ENCODE measurements around the gene STXBP6. TPM values are rescaled to one million over a fixed set of nuclear protein-coding genes. Genes with fewer than 3 reads are reported as not detected.
A peak's percentile ranks its signal among the peaks of the same experiment; 100 is the strongest.

STXBP6 gene
- total RNA-seq (2021) (5.3 and 6.2 TPM in 2 replicates), Bru-seq, nascent RNA (percentile 52 among the genes with signal in this experiment), BruChase-seq, experiment 1, labeled RNA remaining after a 2-hour chase (percentile 47 among the genes with signal in this experiment), BruChase-seq, experiment 2, labeled RNA remaining after a 6-hour chase (percentile 40 among the genes with signal in this experiment)
- long read RNA-seq, full-length matches to known transcripts = 10 of 20 reads
- long read RNA-seq, partial matches to known transcripts = 1 of 20 reads
- long read RNA-seq, other reads (novel, unspliced or antisense) = 9 of 20 reads

- Histone ChIP-seq H3K36me3 (ENCODE audit: insufficient read depth, low read length, poor library complexity, severe bottlenecking) (no peaks in the 10 kb centered on the region), H3K4me3 (ENCODE audit: low read depth, low read length, poor library complexity, severe bottlenecking) (peak within 1 kb of the TSS; percentile 49), H3K9me3 (ENCODE audit: low read depth, low read length, poor library complexity, severe bottlenecking) (no peaks in the 10 kb centered on the region), H3K27me3 (replicated peaks; ENCODE audit: insufficient read depth, low read depth, low read length, poor library complexity) (peaks cover 77% of the 10 kb centered on the region), H3K4me1 (ENCODE audit: insufficient read depth, low read length, poor library complexity, severe bottlenecking) (no peaks in the 10 kb centered on the region), H3K27ac (ENCODE audit: low read depth, low read length, poor library complexity, severe bottlenecking) (no peak within 1 kb of the TSS)
- POLR2A ChIA-PET (ENCODE audit: low non-redundant PET) = interaction anchor here (0.6 kb wide), 1 partner anchor 21 kb away, joined by 3 read pairs; no protein-coding TSS in a partner anchor
- CTCF ChIA-PET = no interaction called here
- intact Hi-C loops (cut with micrococcal nuclease; ENCODE audit: unreplicated experiment) = loop anchor here (5.0 kb wide), 1 partner anchor 353 kb away; no protein-coding TSS in a partner anchor
- peak; percentile 72 for DNase-seq (ENCODE audit: low spot score)
- no TSS peak for BruUV-seq (replicated peaks)
- no peak for TF ChIP-seq EZH2 (IDR thresholded peaks at IDR 0.05; ENCODE audit: borderline replicate concordance, low read depth, low read length, poor library complexity, severe bottlenecking)
- no peak for TF ChIP-seq CTCF (conservative IDR thresholded peaks at IDR 0.05; ENCODE audit: low read depth, low read length)
Observed at GRCh38 chr14:25049568-25050268, at the start of gene STXBP6. Gene STXBP6, minus strand, starts transcription at chr14:25050147. Its CDS starts 75,329 bp downstream, at chr14:24974818.

GRCh38 chr14:25097120-25097519 is 47.2 kb upstream of the STXBP6 start:
- H3K36me3 ChIP-seq (ENCODE audit: insufficient read depth, low read length, poor library complexity, severe bottlenecking) = no peaks in the 10 kb centered on the region
- intact Hi-C loops (cut with micrococcal nuclease; ENCODE audit: unreplicated experiment) = no loop called here
- TF ChIP-seq EZH2 (IDR thresholded peaks at IDR 0.05; ENCODE audit: borderline replicate concordance, low read depth, low read length, poor library complexity, severe bottlenecking) (no peak), CTCF (conservative IDR thresholded peaks at IDR 0.05; ENCODE audit: low read depth, low read length) (no peak)
- H3K27ac ChIP-seq (ENCODE audit: low read depth, low read length, poor library complexity, severe bottlenecking) = no peak overlapping the region
- H3K4me3 ChIP-seq (ENCODE audit: low read depth, low read length, poor library complexity, severe bottlenecking) = no peak overlapping the region
- H3K4me1 ChIP-seq (ENCODE audit: insufficient read depth, low read length, poor library complexity, severe bottlenecking) = no peaks in the 10 kb centered on the region
- ChIA-PET CTCF (no interaction called here), POLR2A (ENCODE audit: low non-redundant PET) (interaction anchor here (0.5 kb wide), 1 partner anchor 133 kb away, joined by 3 read pairs; no protein-coding TSS in a partner anchor)
- no peaks in the 10 kb centered on the region for H3K27me3 ChIP-seq (replicated peaks; ENCODE audit: insufficient read depth, low read depth, low read length, poor library complexity)
- BruUV-seq (replicated peaks) = no TSS peak
- DNase-seq (ENCODE audit: low spot score) = no peak
- no peaks in the 10 kb centered on the region for H3K9me3 ChIP-seq (ENCODE audit: low read depth, low read length, poor library complexity, severe bottlenecking)

- Histone ChIP-seq H3K9me3 (ENCODE audit: low read depth, low read length, poor library complexity, severe bottlenecking) (no peaks in the 10 kb centered on the region), H3K4me3 (ENCODE audit: low read depth, low read length, poor library complexity, severe bottlenecking) (no peak overlapping the region), H3K4me1 (ENCODE audit: insufficient read depth, low read length, poor library complexity, severe bottlenecking) (no peaks in the 10 kb centered on the region), H3K36me3 (ENCODE audit: insufficient read depth, low read length, poor library complexity, severe bottlenecking) (no peaks in the 10 kb centered on the region), H3K27ac (ENCODE audit: low read depth, low read length, poor library complexity, severe bottlenecking) (no peak overlapping the region), H3K27me3 (replicated peaks; ENCODE audit: insufficient read depth, low read depth, low read length, poor library complexity) (no peaks in the 10 kb centered on the region)
- CTCF ChIA-PET = no interaction called here
- peak; percentile 5 for DNase-seq (ENCODE audit: low spot score)
- intact Hi-C loops (cut with micrococcal nuclease; ENCODE audit: unreplicated experiment) = no loop called here
- POLR2A ChIA-PET (ENCODE audit: low non-redundant PET) = no interaction called here
- TF ChIP-seq CTCF (conservative IDR thresholded peaks at IDR 0.05; ENCODE audit: low read depth, low read length) (no peak), EZH2 (IDR thresholded peaks at IDR 0.05; ENCODE audit: borderline replicate concordance, low read depth, low read length, poor library complexity, severe bottlenecking) (no peak)
- BruUV-seq (replicated peaks) = no TSS peak
Observed at GRCh38 chr14:25095736-25096437, 45.9 kb upstream of the STXBP6 start.
